ENCODE measurements around the gene PRKCB. TPM values are rescaled to one million over a fixed set of nuclear protein-coding genes. Genes with fewer than 3 reads are reported as not detected.
"Not testable (repeated sequence)": the region's sequence is repeated elsewhere in the genome, so short reads cannot be mapped to it uniquely, and the experiment has no call there.

The PRKCB gene
- total RNA-seq, 1 experiment from 2014 or later, result 7.1 TPM

GRCh38 chr16:24027466-24027865, 191.7 kb downstream of the PRKCB start:
- in situ Hi-C loops (cut with HindIII; ENCODE audit: low pct_unique_long_range_greater_than_20kb, low sequenced_read_pairs), result no loop called here
- no peak for DNase-seq (ENCODE audit: low read depth, low spot score)

DNA sequence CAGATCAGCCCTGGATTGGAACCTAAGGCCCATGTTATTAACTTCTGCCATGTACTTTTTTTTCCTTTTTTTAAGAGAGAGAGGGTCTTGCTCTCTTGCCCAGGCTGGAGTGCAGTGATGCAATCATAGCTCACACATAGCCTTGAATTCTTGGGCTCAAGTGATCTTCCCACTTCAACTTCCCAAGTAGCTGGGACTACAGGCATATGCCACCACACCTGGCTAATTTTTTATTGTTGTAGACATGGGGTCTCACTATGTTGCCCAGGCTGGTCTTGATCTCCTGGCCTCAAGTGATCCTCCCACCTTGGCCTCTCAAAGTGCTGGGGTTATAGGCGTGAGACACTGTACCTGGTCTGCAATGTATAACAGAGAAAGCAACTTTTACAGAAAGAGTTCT, 194.1 kb downstream of the PRKCB start:
- DNase-seq (ENCODE audit: low read depth, low spot score); in situ Hi-C loops (cut with HindIII; ENCODE audit: low pct_unique_long_range_greater_than_20kb, low sequenced_read_pairs): not testable (repeated sequence)

GRCh38 chr16:24035127-24035842, 199.5 kb downstream of the PRKCB start:
- in situ Hi-C loops (cut with HindIII; ENCODE audit: low pct_unique_long_range_greater_than_20kb, low sequenced_read_pairs), result no loop called here

DNA sequence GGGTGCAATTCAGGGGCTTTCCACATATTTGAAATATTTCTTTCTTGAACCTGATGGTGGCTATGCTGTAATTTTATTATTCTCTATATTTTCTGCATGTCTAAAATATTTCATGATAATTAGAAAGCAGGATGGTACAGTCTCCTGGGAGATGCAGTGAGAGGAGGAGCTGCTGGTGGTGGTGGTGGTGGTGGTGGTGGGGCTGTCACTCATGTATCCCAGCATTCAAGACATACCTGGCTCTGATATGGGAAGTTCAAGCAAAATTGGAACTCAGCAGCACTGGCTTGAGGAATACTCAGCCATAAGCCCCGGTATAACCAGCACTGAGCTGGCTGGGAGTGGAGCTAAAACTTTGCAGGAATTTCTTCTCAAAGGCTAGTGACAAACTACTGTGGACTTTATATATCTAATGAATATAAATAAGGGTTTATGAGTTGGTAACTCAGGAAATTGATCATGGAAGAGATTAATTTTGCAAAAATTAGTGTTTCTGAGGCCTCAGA, 200.3 kb downstream of the PRKCB start:
- DNase-seq (ENCODE audit: low read depth, low spot score), result no peak
- in situ Hi-C loops (cut with HindIII; ENCODE audit: low pct_unique_long_range_greater_than_20kb, low sequenced_read_pairs), result no loop called here

More at GRCh38 chr16:24035127-24035842, 199.5 kb downstream of the PRKCB start:
- DNase-seq (ENCODE audit: low read depth, low spot score), result no peak

- in situ Hi-C loops (cut with HindIII; ENCODE audit: low pct_unique_long_range_greater_than_20kb, low sequenced_read_pairs), result no loop called here
- peak; percentile 68 for DNase-seq (ENCODE audit: low read depth, low spot score)
Observed at GRCh38 chr16:24036614-24037013, 200.8 kb downstream of the PRKCB start.

- DNase-seq (ENCODE audit: low read depth, low spot score), result no peak
Observed at GRCh38 chr16:24037335-24037734, 201.6 kb downstream of the PRKCB start.

GRCh38 chr16:24041834-24042631, 206.2 kb downstream of the PRKCB start:
- peak; percentile 74 for DNase-seq (ENCODE audit: low read depth, low spot score)
- in situ Hi-C loops (cut with HindIII; ENCODE audit: low pct_unique_long_range_greater_than_20kb, low sequenced_read_pairs), result no loop called here

More at GRCh38 chr16:24037335-24037734, 201.6 kb downstream of the PRKCB start:
- in situ Hi-C loops (cut with HindIII; ENCODE audit: low pct_unique_long_range_greater_than_20kb, low sequenced_read_pairs), result no loop called here

DNA sequence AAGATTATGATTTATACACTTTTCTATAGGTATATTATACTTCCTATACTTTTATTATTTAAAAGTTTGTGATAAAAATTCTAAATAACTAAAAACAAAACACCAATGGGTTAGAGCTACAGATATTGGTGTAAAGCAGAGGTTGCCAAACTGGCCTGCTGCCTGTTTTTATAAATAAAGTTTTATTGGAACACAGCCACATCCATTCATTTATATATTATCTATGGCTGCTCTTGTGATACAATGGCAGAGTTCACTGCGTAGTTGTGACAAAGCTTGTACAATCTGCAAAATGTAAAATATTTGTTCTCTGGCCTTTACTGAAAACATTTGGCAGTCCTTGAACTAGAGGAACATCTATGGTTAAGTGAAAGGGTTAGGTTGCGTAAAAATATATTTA, 208.7 kb downstream of the PRKCB start:
- in situ Hi-C loops (cut with HindIII; ENCODE audit: low pct_unique_long_range_greater_than_20kb, low sequenced_read_pairs), result no loop called here
- no peak for DNase-seq (ENCODE audit: low read depth, low spot score)

- DNase-seq (ENCODE audit: low read depth, low spot score), result peak; percentile 30
Observed at GRCh38 chr16:24045641-24046040, 209.9 kb downstream of the PRKCB start.

DNA sequence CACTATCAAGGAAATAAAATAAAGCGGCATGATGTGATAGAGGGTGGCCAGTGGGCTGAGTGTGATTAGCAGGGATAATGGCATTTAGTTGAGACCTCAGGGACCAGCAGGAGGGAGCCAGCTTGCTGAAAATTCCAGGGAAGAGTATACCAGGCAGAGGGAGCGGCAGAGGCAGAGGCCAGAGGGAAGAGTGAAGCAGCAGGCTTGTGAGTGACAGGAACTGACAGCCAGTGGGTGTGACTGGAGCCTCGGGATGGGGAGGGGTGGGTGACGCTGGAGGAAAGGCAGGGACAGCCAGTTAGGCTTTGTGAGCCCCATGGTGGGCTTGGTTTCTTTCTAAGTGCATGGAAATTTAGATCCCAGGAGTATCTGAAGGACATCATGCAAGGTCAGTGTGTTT, 210.7 kb downstream of the PRKCB start:
- DNase-seq (ENCODE audit: low read depth, low spot score), result no peak
- in situ Hi-C loops (cut with HindIII; ENCODE audit: low pct_unique_long_range_greater_than_20kb, low sequenced_read_pairs), result no loop called here

More at GRCh38 chr16:24045641-24046040, 209.9 kb downstream of the PRKCB start:
- in situ Hi-C loops (cut with HindIII; ENCODE audit: low pct_unique_long_range_greater_than_20kb, low sequenced_read_pairs), result no loop called here

GRCh38 chr16:24049113-24049512, 213.3 kb downstream of the PRKCB start:
- DNase-seq (ENCODE audit: low read depth, low spot score), result no peak
- in situ Hi-C loops (cut with HindIII; ENCODE audit: low pct_unique_long_range_greater_than_20kb, low sequenced_read_pairs), result no loop called here

DNA sequence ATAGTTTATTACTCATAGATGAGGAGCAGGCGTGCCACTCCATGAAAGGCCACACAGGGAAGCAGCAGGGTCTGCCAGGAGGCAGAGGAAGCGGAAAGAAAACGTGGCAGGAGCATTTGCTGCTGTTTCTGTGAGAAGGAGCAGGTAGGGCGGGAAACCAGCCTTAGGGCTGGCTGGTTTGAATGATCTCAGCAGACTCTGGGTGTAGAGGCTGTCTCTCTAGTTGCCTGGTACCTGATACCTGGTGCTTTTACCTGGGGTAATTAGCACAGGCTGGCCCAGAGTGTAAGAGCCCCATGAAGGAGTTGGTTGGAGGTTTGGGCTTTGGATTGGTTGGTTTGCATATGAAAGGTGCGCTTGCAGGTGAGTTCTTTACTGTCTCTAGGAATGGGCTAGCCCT, 215.3 kb downstream of the PRKCB start:
- in situ Hi-C loops (cut with HindIII; ENCODE audit: low pct_unique_long_range_greater_than_20kb, low sequenced_read_pairs), result no loop called here
- DNase-seq (ENCODE audit: low read depth, low spot score), result no peak

DNA sequence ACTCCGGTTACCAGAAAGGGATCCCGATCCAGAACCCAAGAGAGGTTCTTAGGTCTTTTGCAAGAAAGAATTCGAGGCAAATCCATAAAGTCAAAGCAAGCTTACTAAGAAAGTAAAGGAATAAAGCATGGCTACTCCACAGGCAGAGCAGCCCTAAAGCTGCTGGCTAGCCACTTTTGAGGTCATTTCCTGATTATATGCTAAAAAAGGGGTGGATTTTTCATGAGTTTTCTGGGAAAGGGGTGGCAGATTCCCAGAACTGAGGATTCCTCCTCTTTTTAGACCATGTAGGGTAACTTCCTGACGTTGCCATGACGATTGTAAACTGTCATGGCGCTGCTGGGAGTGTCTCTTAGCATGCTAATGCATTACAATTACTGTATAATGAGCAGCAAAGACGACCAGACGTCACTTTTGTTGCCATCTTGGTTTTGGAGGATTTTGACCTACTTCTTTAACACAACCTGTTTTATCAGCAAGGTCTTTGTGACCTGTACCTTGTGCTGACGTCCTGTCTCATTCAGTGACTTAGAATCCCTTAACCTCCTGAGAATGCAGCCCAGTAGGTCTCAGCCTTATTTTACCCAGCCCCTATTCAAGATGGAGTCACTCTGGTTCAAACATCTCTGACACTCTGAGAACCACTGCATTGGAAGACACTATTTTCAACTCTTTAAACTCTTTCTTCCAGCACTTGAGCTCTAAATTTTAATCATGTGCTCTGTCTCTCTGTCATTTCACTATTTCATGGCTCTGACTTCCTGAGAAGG, 216.7 kb downstream of the PRKCB start:
- in situ Hi-C loops (cut with HindIII; ENCODE audit: low pct_unique_long_range_greater_than_20kb, low sequenced_read_pairs), result no loop called here
- no peak for DNase-seq (ENCODE audit: low read depth, low spot score)

- in situ Hi-C loops (cut with HindIII; ENCODE audit: low pct_unique_long_range_greater_than_20kb, low sequenced_read_pairs), result no loop called here
- DNase-seq (ENCODE audit: low read depth, low spot score), result no peak
Observed at GRCh38 chr16:24053099-24053946, 217.5 kb downstream of the PRKCB start.

DNA sequence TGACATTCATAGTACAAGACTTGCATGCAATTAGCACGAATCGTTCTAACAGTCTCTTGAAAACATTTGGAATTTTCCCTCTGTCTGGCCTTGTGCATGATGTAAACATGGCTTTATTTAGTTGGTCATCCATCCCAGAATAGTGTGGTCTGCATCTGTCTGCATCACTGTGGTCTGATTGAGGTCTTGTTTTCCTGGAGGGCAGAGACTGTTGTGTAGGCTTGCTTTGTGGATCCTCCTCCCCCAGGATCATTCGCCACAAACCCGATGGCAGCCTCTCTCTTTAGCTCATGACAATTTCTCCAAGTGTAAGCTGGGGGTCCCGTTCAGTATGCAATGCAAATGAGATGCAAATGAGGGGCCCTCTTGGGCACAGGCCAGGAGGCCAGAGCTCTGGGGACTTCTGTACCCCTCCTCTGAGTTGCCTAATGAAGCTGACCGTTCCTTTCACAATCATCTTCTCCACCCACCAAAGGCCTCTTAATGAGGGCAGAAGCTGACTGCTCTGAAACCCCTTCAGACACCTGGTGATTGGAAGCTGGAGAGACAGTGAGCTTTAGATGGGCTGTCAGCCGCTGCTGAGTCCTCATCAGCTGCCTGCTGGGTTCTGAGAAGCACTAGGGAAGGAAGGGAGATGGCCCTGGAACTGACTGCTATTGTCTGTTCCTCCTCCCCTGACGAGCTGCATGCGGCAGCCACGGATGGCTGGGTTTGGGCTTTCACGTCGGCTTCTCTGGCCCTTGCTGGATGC, 219.1 kb downstream of the PRKCB start:
- in situ Hi-C loops (cut with HindIII; ENCODE audit: low pct_unique_long_range_greater_than_20kb, low sequenced_read_pairs), result no loop called here
- no peak for DNase-seq (ENCODE audit: low read depth, low spot score)

GRCh38 chr16:24062270-24062817, 226.6 kb downstream of the PRKCB start:
- no peak for DNase-seq (ENCODE audit: low read depth, low spot score)

More at GRCh38 chr16:24062270-24062817, 226.6 kb downstream of the PRKCB start:
- in situ Hi-C loops (cut with HindIII; ENCODE audit: low pct_unique_long_range_greater_than_20kb, low sequenced_read_pairs), result no loop called here
